HFF-Myc (cell line): ENCODE measurements around the gene SOCS2.

Experiments
- DNase-seq: peaks from one replicate; pipeline ENCODE4 v3.0.0-alpha.2; 2011; ENCODE audit warnings: low read depth; ENCODE audit errors: extremely low read depth
- H3K4me3 ChIP-seq: replicated peaks from 2 replicates; pipeline ENCODE4 v1.5.1; 2011; ENCODE audit warnings: low read depth, mild to moderate bottlenecking, control low read depth, low read length
- TF ChIP-seq, protein P1 (sequence below): IDR thresholded peaks from 2 replicates; pipeline ENCODE4 v1.5.1; 2012; ENCODE audit warnings: mild to moderate bottlenecking, low read depth, low read length, control low read depth; ENCODE audit errors: missing control alignments

The SOCS2 gene

DNA sequence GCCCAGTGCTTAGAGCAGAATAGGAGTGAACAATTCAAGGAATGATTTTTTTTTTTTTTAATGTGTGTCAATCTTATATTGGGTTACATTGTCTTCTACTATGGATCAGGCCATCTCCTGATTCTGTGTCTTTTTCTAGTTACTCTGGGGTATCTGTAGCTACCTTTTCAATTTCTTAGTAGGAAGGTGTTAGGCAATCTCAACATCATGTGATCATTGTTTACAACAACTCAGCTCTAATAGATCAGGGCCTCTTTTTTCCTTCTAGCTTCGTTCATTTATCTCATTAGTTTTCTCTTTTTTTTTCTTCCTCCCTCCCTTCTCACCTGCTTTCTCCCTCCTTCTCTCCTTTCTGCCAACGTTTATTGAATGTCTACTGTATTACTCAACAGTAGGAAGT is 8.9 kb downstream of the SOCS2 start:
- no peak overlapping the region for H3K4me3 ChIP-seq
- DNase-seq, result no peak
- TF ChIP-seq, protein P1, sequence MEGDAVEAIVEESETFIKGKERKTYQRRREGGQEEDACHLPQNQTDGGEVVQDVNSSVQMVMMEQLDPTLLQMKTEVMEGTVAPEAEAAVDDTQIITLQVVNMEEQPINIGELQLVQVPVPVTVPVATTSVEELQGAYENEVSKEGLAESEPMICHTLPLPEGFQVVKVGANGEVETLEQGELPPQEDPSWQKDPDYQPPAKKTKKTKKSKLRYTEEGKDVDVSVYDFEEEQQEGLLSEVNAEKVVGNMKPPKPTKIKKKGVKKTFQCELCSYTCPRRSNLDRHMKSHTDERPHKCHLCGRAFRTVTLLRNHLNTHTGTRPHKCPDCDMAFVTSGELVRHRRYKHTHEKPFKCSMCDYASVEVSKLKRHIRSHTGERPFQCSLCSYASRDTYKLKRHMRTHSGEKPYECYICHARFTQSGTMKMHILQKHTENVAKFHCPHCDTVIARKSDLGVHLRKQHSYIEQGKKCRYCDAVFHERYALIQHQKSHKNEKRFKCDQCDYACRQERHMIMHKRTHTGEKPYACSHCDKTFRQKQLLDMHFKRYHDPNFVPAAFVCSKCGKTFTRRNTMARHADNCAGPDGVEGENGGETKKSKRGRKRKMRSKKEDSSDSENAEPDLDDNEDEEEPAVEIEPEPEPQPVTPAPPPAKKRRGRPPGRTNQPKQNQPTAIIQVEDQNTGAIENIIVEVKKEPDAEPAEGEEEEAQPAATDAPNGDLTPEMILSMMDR, result no peak

DNA sequence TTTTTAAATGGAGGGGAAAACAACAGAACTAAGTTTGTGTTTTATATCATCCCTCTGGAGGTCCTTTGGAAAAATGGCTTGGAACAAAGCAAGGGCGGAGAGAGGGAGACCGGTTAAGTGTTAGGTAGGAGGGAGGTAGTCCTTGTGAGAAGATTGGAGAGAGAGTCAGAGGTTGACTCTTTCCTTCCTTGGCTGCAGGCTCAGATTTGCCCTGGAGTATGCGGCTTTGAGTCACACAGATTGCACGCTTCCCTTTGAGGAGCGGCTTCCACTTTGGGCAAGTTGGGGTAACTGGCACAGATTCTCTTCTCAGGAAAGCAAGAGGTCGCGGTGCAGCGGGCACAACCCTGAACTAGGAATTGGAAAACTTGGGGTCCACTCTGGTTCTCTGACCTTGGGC is 9.9 kb downstream of the SOCS2 start:
- H3K4me3 ChIP-seq, result no peak overlapping the region
- DNase-seq, result no peak
- TF ChIP-seq, protein P1, result no peak

DNA sequence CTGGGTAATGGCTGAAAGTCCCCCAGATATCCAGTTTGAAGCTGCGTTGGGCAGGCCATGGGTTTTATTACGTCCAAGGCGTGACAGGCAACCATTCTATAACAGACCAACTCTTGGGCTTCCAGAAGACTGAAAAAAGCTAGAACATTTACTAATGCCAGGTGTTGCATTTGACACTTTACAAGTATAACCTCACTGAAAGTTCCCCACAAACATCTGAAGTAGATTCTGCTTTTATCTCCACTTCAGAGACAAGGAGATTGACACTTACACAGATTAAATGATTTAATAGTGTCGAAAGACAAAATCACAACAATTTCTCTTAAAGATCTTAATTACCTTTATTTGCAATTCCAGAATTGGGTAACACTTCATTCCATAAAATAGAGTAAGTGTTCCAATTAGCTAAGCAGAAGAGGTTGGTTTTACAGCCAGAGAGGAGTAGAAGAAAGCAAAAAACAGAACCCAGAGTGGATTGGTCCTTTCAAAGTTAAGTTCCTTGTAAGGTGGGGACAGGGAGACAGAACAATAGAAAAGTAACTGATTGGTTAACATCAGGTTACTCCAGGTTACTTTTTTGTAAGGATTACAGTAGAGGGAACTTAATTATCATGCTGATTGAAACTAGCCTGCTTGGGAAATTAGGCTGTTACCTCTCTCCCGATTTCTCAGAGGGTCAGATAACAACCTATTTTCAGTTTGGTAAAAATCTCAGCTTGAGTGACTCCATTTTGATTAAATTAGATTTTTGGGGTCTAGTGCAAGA is 11.3 kb downstream of the SOCS2 start:
- TF ChIP-seq, protein P1, result no peak
- DNase-seq, result no peak
- H3K4me3 ChIP-seq, result no peak overlapping the region

DNA sequence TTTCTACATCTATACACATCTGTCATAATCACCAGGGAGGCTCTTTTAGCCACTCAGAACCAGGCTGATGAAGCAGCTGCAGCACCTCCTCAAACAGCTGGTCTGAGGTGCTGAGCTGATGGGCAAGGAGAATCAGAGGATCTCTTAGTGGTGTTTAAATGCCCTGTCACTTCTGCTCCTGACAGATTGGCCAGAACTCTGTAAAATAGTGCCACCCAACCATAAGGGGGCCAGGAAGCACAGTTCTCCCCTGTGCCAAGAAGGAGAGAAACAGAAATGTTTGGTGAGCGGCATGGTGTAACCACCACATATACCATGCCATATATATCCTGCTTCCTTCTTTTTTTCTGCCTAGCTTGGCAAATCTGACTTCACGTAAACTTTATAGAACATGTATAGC is 12.8 kb downstream of the SOCS2 start:
- H3K4me3 ChIP-seq, result no peak overlapping the region
- no peak for DNase-seq
- TF ChIP-seq, protein P1, result no peak

DNA sequence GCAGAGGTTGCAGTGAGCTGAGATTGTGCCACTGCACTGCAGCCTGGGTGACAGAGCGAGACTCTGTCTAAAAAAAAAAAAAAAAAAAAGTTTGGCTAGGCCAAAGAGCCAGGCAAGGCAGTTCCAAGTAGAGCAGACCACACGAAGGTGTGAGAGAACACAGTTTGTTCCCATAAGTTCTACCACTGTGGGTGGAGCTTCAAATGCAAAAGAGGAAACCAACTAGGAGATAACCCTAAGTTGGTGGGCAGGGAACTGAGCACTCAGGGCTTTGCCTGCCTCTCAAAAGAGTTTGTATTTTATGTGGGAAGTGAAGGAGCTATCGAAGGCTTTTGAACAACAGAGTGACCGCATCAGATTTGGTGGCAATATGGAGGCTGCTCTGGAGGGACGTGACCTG is 15.1 kb downstream of the SOCS2 start:
- H3K4me3 ChIP-seq, result no peak overlapping the region
- no peak for DNase-seq
- TF ChIP-seq, protein P1, result no peak

DNA sequence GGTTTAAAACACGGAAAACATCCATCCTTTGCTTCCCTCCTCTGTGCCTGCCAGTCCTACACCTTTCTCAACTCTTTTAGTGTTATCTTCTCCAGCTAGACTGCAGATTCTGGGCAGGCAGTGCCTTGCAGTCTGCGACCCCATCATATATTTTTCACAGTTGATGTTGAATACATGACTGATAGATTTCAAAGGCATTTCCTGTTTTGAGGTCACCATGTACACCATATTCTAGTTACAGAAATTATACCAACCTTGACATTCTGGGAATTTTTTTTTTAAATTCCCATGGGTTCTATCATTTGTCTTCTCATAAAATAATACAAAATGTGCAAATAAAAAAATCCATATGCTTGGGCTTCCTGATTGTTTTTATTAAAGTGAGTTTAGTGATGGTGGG is 16.6 kb downstream of the SOCS2 start:
- DNase-seq, result no peak
- no peak overlapping the region for H3K4me3 ChIP-seq
- TF ChIP-seq, protein P1, result no peak
